ENCODE results near the gene LSG1.

DNA sequence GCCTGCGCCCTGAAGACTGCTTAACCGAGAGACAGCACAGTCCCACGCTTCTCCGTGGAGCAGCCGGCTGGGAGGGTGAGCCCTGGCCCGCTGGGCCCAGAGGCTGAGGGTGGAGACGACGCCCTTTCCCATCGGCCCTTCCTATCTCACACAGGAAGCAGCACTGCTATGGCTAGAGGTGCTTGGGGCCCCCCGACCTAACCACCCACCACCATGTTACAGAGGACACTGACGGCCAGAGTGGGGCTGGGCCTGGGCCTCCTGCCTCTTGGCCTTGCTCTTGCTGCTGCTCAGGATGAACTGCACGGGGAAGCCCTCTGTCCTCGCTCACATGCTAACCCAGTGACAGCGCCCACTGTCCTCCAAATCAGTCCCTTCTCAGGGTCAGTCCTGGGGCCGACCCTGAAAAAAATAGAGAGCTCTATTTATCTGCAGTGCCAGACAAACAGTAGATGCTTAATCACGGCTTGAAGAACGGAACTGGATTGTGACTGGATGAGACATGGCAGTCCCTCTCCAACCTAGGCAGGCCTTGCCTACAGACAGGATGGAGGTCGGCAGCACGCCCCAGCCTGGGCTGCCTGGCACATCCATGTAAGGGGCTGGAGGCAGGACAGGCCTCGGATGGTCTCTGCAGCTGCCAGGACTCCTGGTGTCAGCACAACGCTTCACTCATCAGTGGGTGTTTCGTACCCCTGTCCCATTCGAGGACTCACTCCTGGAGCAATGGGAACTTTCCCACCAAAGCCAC lies 53.0 kb downstream of the LSG1 start:
- TF ChIP-seq EP300 (IDR thresholded peaks at IDR 0.05; ENCODE audit: borderline replicate concordance) (no peak), YY1 (IDR thresholded peaks at IDR 0.05; ENCODE audit: low read depth) (no peak), CEBPB (IDR thresholded peaks at IDR 0.05) (no peak)
- TF ChIP-seq, protein P1, sequence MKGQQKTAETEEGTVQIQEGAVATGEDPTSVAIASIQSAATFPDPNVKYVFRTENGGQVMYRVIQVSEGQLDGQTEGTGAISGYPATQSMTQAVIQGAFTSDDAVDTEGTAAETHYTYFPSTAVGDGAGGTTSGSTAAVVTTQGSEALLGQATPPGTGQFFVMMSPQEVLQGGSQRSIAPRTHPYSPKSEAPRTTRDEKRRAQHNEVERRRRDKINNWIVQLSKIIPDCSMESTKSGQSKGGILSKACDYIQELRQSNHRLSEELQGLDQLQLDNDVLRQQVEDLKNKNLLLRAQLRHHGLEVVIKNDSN (IDR thresholded peaks at IDR 0.05) = no peak

Data from Ishikawa (cell line).